ENCODE data around the gene SLC5A12.

SLC5A12 gene, protein sequence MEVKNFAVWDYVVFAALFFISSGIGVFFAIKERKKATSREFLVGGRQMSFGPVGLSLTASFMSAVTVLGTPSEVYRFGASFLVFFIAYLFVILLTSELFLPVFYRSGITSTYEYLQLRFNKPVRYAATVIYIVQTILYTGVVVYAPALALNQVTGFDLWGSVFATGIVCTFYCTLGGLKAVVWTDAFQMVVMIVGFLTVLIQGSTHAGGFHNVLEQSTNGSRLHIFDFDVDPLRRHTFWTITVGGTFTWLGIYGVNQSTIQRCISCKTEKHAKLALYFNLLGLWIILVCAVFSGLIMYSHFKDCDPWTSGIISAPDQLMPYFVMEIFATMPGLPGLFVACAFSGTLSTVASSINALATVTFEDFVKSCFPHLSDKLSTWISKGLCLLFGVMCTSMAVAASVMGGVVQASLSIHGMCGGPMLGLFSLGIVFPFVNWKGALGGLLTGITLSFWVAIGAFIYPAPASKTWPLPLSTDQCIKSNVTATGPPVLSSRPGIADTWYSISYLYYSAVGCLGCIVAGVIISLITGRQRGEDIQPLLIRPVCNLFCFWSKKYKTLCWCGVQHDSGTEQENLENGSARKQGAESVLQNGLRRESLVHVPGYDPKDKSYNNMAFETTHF

DNA sequence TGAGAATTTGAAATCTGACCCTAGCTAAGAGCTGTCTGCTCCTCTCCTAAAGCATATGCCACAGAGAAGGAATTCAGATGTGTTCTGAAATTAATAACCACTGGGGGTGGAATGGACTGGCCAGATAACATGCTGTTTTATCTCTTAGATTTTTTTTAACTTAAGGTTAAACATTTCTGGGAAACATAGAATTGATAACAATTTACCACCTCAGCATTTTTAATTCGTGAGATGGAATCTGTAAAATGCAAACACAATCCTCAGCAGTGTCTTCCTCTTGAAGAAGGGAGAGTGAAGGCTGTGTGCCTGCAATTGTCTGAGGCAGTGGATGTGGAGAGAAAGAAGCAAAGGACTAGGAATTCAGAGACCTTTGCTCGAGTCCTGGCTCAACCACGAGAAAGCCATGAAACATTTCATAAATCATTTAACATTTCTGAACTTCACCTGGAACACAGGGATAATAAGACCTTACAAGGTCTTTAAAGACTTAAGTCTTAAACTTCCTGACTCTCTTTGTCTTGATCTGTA lies at the start of gene SLC5A12:
TSS of gene SLC5A12 (minus strand) at position 113 of the 528 bp plus-strand sequence. CDS start 346 bp downstream, outside the sequence.
- Histone ChIP-seq H3K27ac (no peak within 1 kb of the TSS), H3K9me3 (replicated peaks in 1 of 11) (0 out of 22 replicates have a peak, but pooled peaks cover 0 to 3% (median 0%) of the 10 kb centered on the region in 11 experiments), H3K36me3 (no peaks in the 10 kb centered on the region), H3K4me1 (no peaks in the 10 kb centered on the region), H3K4me3 (no peak within 1 kb of the TSS), H4K20me1 (no peaks in the 10 kb centered on the region), H3K27me3 (no peaks in the 10 kb centered on the region), H3K9ac (no peak within 1 kb of the TSS), H3K4me2 (no peak within 1 kb of the TSS)
- no peak for TF ChIP-seq Cebpa-rat (IDR thresholded peaks at IDR 0.05)

DNA sequence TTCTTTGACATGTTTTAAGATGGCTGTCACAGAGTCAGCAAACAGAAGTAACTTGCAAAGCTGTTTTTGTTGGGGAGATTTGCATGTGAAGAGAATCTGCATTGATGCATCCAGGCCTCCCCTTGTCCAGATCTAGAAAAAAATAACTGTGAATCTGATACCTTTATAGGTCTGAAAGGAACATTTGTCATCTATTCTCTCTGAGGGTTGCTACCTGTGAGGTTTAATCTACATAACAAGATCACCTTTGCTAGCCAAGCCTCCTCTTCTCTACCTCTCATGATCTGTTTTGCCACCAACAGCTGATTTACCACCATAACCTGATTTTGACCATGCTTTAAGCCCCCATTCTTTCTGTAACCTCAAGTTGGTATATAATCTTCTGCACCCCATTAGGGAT lies 47.2 kb upstream of the SLC5A12 start:
- no peak for TF ChIP-seq Cebpa-rat (IDR thresholded peaks at IDR 0.05)
- no peak overlapping the region for H3K9ac ChIP-seq

DNA sequence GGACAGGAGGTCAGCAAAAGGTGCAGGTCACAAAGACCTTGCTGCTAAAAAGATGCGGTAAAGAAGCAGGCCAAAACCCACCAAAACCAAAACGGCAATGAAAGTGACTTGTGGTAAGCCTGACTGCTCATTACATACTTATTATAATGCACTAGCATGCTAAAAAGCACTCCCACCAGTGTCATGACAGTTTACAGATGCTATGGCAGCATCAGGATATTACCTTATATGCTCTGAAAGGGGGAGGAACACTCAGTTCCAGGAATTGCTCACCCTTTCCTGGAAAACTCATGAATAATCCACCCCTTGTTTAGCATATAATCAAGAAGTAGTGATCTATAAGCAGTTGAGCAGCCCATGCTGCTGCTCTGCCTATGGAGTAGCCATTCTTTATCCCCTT lies 45.2 kb upstream of the SLC5A12 start:
- Histone ChIP-seq H3K27me3 (no peaks in the 10 kb centered on the region), H3K4me2 (no peak overlapping the region), H3K9ac (no peak overlapping the region), H4K20me1 (no peaks in the 10 kb centered on the region), H3K27ac (no peak overlapping the region), H3K4me3 (no peak overlapping the region), H3K36me3 (no peaks in the 10 kb centered on the region), H3K4me1 (no peaks in the 10 kb centered on the region), H3K9me3 (replicated peaks in 1 of 11) (no peaks in the 10 kb centered on the region)
- TF ChIP-seq Cebpa-rat (IDR thresholded peaks at IDR 0.05), result no peak

More for the DNA sequence above, 47.2 kb upstream of the SLC5A12 start:
- Histone ChIP-seq H4K20me1 (no peaks in the 10 kb centered on the region), H3K4me2 (no peak overlapping the region), H3K4me1 (no peaks in the 10 kb centered on the region), H3K4me3 (no peak overlapping the region), H3K9me3 (replicated peaks in 1 of 11) (no peaks in the 10 kb centered on the region), H3K27me3 (no peaks in the 10 kb centered on the region), H3K27ac (no peak overlapping the region), H3K36me3 (no peaks in the 10 kb centered on the region)

DNA sequence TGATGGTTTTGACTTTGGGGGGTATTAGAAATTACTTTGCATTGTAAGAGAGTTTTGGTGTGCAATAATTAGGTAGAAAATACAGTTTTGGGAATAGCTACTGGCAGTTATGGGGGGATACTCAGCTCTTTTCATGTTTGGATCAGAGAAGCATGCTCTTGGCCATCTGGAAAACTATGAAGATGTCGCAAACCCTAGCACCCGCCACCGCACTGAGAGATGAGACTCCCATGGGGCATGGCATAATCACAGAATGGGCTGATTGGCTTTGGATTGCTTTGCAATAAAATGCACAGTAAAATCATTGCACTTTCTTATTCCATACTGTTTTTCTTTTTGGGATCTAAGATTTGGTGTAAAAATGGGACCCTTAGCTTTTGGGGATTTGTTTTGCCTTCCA lies 43.5 kb upstream of the SLC5A12 start:
- H3K36me3 ChIP-seq, result no peaks in the 10 kb centered on the region
- no peaks in the 10 kb centered on the region for H3K9me3 ChIP-seq (replicated peaks in 1 of 11)
- no peaks in the 10 kb centered on the region for H4K20me1 ChIP-seq
- no peak overlapping the region for H3K4me2 ChIP-seq
- no peak overlapping the region for H3K4me3 ChIP-seq
- no peak overlapping the region for H3K9ac ChIP-seq
- H3K27me3 ChIP-seq, result no peaks in the 10 kb centered on the region
- H3K27ac ChIP-seq, result no peak overlapping the region
- TF ChIP-seq Cebpa-rat (IDR thresholded peaks at IDR 0.05), result no peak
- no peaks in the 10 kb centered on the region for H3K4me1 ChIP-seq

DNA sequence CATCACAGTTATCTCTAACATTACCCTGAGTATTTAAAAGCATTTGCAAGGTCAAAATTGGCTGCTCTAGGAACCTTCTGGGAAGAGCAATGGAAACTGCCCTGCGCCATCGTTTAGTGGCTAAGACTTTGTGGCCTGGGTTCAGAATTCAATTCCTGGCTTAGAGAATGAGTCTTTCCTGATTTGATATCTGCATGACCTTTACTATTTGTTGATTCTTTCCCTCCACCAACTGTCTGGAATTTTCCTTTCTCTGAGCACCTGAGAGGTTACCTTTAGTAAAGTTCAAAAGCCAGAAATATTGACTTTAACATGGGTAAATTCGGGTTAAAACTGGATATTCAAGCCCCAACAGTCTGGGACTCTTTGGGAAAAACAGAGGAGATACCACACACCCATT lies 43.0 kb upstream of the SLC5A12 start:
- Histone ChIP-seq H4K20me1 (no peaks in the 10 kb centered on the region), H3K27me3 (no peaks in the 10 kb centered on the region), H3K9ac (no peak overlapping the region), H3K4me3 (no peak overlapping the region), H3K27ac (no peak overlapping the region), H3K36me3 (no peaks in the 10 kb centered on the region), H3K4me2 (no peak overlapping the region), H3K9me3 (replicated peaks in 1 of 11) (no peaks in the 10 kb centered on the region), H3K4me1 (no peaks in the 10 kb centered on the region)
- TF ChIP-seq Cebpa-rat (IDR thresholded peaks at IDR 0.05), result no peak

DNA sequence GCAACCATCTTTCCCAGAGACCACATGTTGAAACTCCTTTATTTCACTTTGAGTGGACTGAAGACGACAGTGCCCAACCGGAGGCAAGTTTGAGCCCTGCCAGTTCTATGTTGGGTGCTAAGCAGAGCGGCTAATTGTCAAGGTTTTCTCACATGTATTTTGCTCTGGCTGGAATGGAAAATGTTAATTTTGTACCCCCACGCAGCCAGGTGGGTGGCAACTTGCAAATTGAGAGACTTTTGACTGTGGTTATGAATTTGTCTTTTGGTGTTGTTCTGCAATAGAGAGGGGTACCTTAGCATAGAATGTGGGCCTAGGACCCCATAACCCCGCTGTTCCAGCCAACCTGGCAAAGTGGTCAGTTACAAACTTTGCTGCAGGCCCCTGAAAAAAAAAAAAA lies 42.5 kb upstream of the SLC5A12 start:
- Histone ChIP-seq H3K27me3 (no peaks in the 10 kb centered on the region), H4K20me1 (no peaks in the 10 kb centered on the region), H3K9me3 (replicated peaks in 1 of 11) (no peaks in the 10 kb centered on the region), H3K4me3 (no peak overlapping the region), H3K9ac (no peak overlapping the region), H3K36me3 (no peaks in the 10 kb centered on the region), H3K4me2 (no peak overlapping the region), H3K27ac (no peak overlapping the region), H3K4me1 (no peaks in the 10 kb centered on the region)
- TF ChIP-seq Cebpa-rat (IDR thresholded peaks at IDR 0.05), result no peak

DNA sequence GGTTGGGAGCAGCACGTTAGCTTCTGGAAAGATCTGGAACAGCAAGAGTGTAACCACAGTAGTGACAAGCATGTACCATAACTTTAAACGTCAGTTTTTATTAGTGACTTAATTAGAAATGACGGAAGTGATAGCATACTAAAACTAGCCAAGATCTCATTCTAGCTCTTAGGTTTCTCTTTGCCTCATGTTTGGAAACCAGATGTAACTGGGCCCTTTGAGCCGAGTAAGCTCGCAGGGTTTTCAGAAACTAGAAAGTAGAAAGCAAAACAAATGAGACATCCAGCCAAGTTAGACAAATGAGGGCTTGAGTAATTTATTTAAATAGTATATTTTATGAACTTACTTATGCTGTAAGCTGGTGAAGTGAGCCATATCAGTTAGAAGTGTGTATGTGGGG lies 40.2 kb upstream of the SLC5A12 start:
- no peaks in the 10 kb centered on the region for H3K9me3 ChIP-seq (replicated peaks in 1 of 11)
- H3K4me1 ChIP-seq, result no peaks in the 10 kb centered on the region
- H3K36me3 ChIP-seq, result no peaks in the 10 kb centered on the region
- no peak for TF ChIP-seq Cebpa-rat (IDR thresholded peaks at IDR 0.05)
- no peak overlapping the region for H3K9ac ChIP-seq
- H3K27me3 ChIP-seq, result no peaks in the 10 kb centered on the region
- no peak overlapping the region for H3K4me2 ChIP-seq
- no peaks in the 10 kb centered on the region for H4K20me1 ChIP-seq
- no peak overlapping the region for H3K27ac ChIP-seq
- H3K4me3 ChIP-seq, result no peak overlapping the region

DNA sequence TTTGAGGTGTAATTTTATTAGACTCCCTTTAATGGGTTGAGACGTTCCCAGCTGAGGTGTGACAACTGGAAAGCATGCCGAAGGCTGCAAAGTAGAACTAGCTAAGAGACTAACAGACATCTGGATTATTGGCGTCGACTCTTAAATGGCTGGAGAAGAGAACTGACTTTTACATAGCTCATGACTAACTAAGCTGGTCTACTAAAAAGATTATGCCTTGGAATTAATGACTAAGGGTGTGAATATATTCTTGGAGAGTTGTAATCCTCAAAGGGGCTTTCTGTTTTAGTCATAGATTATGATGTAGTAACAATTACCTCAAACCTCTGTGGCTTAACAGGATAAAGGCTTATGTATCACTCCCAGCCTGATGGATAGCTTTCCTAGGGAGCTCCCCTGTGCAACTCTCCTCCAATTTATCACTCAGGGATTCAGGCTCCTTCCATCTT lies 39.5 kb upstream of the SLC5A12 start:
- no peak overlapping the region for H3K4me3 ChIP-seq
- H3K36me3 ChIP-seq, result no peaks in the 10 kb centered on the region
- H3K27ac ChIP-seq, result no peak overlapping the region
- H3K27me3 ChIP-seq, result no peaks in the 10 kb centered on the region
- no peak for TF ChIP-seq Cebpa-rat (IDR thresholded peaks at IDR 0.05)
- no peak overlapping the region for H3K4me2 ChIP-seq
- no peaks in the 10 kb centered on the region for H3K9me3 ChIP-seq (replicated peaks in 1 of 11)
- H3K9ac ChIP-seq, result no peak overlapping the region
- H3K4me1 ChIP-seq, result no peaks in the 10 kb centered on the region
- H4K20me1 ChIP-seq, result no peaks in the 10 kb centered on the region

DNA sequence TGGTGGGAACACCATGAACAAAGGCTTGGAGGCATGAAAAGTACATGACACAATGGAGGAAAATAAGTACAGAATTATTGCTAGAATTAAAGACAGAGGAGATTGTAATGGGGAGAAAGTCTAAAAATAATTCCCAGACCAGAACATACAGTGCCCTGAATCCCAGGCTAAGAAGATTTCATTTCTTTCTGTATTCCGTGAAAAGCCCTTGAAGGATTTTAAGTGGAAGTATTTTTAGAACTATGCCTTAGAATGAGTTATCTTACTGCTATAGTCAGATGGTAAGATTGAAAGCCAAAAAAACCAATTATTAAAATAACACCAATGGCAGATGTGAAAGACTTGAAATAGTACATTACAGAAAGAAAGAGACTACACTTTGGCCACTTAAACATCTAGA lies 36.1 kb upstream of the SLC5A12 start:
- H3K9ac ChIP-seq, result no peak overlapping the region
- H4K20me1 ChIP-seq, result no peaks in the 10 kb centered on the region
- no peak overlapping the region for H3K27ac ChIP-seq
- no peak overlapping the region for H3K4me3 ChIP-seq
- no peak for TF ChIP-seq Cebpa-rat (IDR thresholded peaks at IDR 0.05)
- no peaks in the 10 kb centered on the region for H3K4me1 ChIP-seq
- no peaks in the 10 kb centered on the region for H3K9me3 ChIP-seq (replicated peaks in 1 of 11)
- H3K27me3 ChIP-seq, result no peaks in the 10 kb centered on the region
- no peak overlapping the region for H3K4me2 ChIP-seq
- H3K36me3 ChIP-seq, result no peaks in the 10 kb centered on the region

DNA sequence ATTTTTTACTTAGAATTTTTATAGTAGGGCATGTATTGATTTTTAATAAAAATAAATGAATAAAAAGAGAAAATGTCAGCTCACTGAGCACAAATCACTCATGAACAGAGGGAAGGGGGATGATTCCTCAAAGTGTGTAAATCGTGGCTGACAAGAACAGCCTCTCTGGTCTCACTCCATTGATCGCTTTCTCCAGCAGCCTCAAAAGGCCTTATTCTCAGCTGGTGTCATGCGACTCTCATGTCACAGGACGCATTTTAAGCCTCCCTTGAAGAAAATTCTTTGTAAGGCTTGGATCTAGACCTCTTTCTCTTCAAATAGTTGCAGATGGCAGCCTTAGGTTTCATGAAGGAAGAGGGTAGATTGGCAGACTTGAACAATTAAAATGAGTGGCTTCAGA lies 33.9 kb upstream of the SLC5A12 start:
- H3K4me1 ChIP-seq, result no peaks in the 10 kb centered on the region
- no peaks in the 10 kb centered on the region for H3K9me3 ChIP-seq (replicated peaks in 1 of 11)
- no peak overlapping the region for H3K9ac ChIP-seq
- no peak overlapping the region for H3K4me2 ChIP-seq
- no peak overlapping the region for H3K27ac ChIP-seq
- H3K4me3 ChIP-seq, result no peak overlapping the region
- no peaks in the 10 kb centered on the region for H3K36me3 ChIP-seq
- no peak for TF ChIP-seq Cebpa-rat (IDR thresholded peaks at IDR 0.05)
- H4K20me1 ChIP-seq, result no peaks in the 10 kb centered on the region
- H3K27me3 ChIP-seq, result no peaks in the 10 kb centered on the region

Measured in BLaER1 treated with 17β-estradiol and CSF1 and Interleukin-3, amounts not matched to agents 10 nM and 100 nM (cell line).